Progenitor cell of endocrine pancreas (in vitro differentiated cells): ENCODE measurements around the gene ADARB2. TPM values are rescaled to one million over a fixed set of nuclear protein-coding genes. Genes with fewer than 3 reads are reported as not detected.

Experiments used
- DNase-seq: peaks from one replicate; pipeline ENCODE4 v3.0.0; 2021; ENCODE audit warnings: low spot score; ENCODE audit not compliant: unreplicated experiment
- H3K27ac Mint-ChIP-seq: 2 replicates; pipeline ENCODE4 v1.8.0; 2021; ENCODE audit warnings: mild to moderate bottlenecking, moderate library complexity, mixed read lengths
- H3K27me3 Mint-ChIP-seq: 2 replicates; pipeline ENCODE4 v1.8.0; 2021; ENCODE audit warnings: mixed read lengths
- H3K36me3 Mint-ChIP-seq: 2 replicates; pipeline ENCODE4 v1.8.0; 2022; ENCODE audit warnings: mixed read lengths; ENCODE audit not compliant: insufficient read depth
- H3K4me1 Mint-ChIP-seq: 2 replicates; pipeline ENCODE4 v1.8.0; 2021; ENCODE audit warnings: low read depth, mixed read lengths
- H3K4me3 Mint-ChIP-seq: 2 replicates; pipeline ENCODE4 v1.8.0; 2021; ENCODE audit warnings: low read depth, mild to moderate bottlenecking, moderate library complexity, mixed read lengths
- H3K9me3 Mint-ChIP-seq: 2 replicates; pipeline ENCODE4 v1.8.0; 2021; ENCODE audit warnings: low read depth, mixed read lengths
- total RNA-seq: library from RNA; stranded (reverse); gene quantifications from 2 replicates; pipeline ENCODE4 v1.2.1, GENCODE V29; 2021
- TF ChIP-seq, protein P1 (sequence below): fragments of 200-600 bp; sonication (generic); IDR thresholded peaks from one replicate; pipeline ENCODE4 v1.5.0; 2021; ENCODE audit warnings: antibody characterized with exemption, mild to moderate bottlenecking; ENCODE audit not compliant: unreplicated experiment

Gene ADARB2
- total RNA-seq, 1 donor from 2014 or later: 1.3 TPM

DNA sequence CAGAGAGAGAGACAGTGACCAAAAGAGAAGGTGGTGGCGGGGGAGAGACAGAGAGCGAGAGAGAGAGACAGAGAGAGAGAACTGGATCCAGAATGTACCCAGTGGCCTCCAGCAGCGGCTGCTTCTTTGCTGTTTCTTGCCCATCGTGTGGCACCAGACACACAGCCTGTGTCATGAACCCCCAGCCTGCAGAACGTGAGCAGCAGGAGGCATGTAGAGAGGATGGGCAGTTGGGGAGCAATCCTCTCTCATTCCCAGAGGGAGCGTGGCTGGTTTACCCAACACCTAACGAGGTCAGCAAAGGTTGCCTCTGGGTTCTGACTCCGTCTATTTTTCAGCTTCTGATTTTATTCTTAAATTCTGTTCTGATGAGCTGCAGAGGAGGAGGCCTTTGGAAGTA lies 168.1 kb downstream of the ADARB2 start:
- no peaks in the 10 kb centered on the region for H3K36me3 Mint-ChIP-seq

DNA sequence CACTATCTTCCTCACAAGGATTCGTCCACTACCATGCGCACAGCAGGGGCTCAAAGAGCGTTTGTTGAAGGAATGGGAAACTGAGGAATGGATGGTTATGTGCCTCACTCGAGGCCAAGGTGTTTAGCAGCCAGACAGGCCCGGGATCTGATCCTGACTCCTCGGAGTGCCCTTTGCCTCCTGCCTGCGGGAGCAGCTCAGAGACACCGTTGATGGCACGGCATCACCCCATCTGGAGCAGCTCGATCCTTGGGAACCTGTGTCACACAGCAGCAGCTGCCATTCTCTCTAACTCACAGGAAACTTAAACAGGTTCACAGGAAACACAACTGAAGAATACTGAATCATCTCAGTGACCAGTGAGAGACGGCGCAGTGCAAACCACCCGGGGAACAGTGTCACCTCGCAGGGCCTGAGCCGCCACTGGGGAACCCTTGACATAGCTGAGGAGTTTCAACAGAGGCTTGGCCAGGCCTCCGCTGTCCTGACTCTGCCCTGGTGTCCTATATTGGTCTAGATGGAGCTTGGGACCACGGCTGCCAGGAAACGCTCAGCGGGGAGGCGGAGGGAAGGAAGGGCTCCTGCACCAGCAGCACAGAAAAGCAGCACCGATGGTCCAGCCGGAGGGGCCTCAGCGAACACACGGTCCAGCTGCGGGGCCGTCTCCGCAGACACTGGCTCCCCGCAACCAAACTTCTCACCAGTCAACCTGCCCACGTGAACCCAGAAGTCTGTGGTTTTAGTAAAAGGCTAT lies 169.4 kb downstream of the ADARB2 start:
- Mint-ChIP-seq H3K9me3 (no peaks in the 10 kb centered on the region), H3K4me3 (no peak overlapping the region), H3K27ac (no peak overlapping the region), H3K4me1 (peaks cover 4% of the 10 kb centered on the region), H3K27me3 (peaks cover 11% of the 10 kb centered on the region), H3K36me3 (no peaks in the 10 kb centered on the region)
- DNase-seq: no peak
- TF ChIP-seq, protein P1, sequence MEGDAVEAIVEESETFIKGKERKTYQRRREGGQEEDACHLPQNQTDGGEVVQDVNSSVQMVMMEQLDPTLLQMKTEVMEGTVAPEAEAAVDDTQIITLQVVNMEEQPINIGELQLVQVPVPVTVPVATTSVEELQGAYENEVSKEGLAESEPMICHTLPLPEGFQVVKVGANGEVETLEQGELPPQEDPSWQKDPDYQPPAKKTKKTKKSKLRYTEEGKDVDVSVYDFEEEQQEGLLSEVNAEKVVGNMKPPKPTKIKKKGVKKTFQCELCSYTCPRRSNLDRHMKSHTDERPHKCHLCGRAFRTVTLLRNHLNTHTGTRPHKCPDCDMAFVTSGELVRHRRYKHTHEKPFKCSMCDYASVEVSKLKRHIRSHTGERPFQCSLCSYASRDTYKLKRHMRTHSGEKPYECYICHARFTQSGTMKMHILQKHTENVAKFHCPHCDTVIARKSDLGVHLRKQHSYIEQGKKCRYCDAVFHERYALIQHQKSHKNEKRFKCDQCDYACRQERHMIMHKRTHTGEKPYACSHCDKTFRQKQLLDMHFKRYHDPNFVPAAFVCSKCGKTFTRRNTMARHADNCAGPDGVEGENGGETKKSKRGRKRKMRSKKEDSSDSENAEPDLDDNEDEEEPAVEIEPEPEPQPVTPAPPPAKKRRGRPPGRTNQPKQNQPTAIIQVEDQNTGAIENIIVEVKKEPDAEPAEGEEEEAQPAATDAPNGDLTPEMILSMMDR: no peak

More for the DNA sequence above, 168.1 kb downstream of the ADARB2 start:
- no peak for DNase-seq
- Mint-ChIP-seq H3K4me3 (no peak overlapping the region), H3K27ac (no peak overlapping the region), H3K27me3 (peaks cover 13% of the 10 kb centered on the region), H3K9me3 (no peaks in the 10 kb centered on the region), H3K4me1 (peaks cover 4% of the 10 kb centered on the region)
- TF ChIP-seq, protein P1: no peak

DNA sequence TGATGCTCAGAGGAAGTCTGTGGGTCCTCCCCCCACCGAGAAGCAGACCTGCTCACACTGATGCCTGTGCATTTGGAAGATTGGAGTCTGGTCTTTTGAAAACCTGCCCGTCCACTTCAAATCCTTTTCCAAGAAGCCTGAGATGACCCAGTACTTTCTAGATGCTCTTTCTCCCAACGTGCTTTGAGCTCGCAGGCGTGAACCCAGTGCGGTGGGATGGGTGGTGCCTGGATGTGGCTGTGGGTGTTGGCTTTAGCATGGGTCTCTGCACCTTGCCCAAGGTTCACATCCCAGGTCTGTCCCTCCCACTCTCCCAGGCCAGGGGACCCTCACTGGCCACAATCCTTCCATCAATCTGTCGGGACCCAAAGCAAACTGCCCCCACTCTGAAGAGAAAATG lies 170.2 kb downstream of the ADARB2 start:
- Mint-ChIP-seq H3K36me3 (no peaks in the 10 kb centered on the region), H3K27ac (no peak overlapping the region), H3K4me3 (no peak overlapping the region), H3K4me1 (peaks cover 2% of the 10 kb centered on the region), H3K9me3 (no peaks in the 10 kb centered on the region), H3K27me3 (peaks cover 9% of the 10 kb centered on the region)
- TF ChIP-seq, protein P1: no peak
- DNase-seq: no peak

DNA sequence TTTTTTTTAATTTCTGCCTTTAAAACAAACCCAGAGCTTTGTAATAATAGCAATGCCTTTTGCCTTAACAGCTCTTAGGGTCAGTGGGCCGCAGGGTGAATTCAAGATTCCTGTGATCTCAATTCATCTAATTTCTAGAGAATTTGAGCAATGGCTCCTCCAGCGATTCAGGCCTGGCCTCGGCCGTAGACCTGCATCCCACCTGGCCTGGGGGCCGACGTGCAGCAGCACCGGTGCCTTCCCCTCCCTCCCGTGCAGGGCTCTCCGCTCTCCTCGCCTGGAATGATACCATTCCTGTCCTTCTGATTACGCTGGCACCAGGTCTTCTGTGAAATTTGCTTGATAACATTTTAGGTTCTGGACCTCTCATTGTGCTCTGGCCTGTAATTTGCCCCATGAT lies 172.5 kb downstream of the ADARB2 start:
- H3K27me3 Mint-ChIP-seq: peaks cover 16% of the 10 kb centered on the region
- H3K9me3 Mint-ChIP-seq: no peaks in the 10 kb centered on the region
- no peak for DNase-seq
- no peak overlapping the region for H3K27ac Mint-ChIP-seq
- no peak overlapping the region for H3K4me3 Mint-ChIP-seq
- H3K36me3 Mint-ChIP-seq: no peaks in the 10 kb centered on the region
- peaks cover 2% of the 10 kb centered on the region for H3K4me1 Mint-ChIP-seq
- TF ChIP-seq, protein P1: no peak

DNA sequence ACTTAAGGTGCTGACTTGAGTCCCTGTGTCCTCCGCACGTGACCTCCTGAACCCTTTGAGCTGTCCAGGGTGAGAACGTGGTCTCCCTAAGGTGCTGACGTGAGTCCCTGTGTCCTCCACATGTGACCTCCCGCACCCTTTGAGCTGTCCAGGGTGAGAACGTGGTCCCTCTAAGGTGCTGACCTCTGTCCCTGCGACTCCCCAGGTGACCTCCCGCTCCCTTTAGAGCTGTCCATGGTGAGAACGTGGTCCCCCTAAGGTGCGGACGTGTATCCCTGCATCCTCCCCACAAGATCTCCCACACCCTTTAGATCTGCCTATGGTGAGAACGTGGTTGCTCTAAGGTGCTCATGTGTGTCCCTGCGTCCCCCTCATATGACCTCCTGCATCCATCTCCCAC lies 174.3 kb downstream of the ADARB2 start:
- peaks cover 26% of the 10 kb centered on the region for H3K27me3 Mint-ChIP-seq
- DNase-seq: no peak
- H3K9me3 Mint-ChIP-seq: no peaks in the 10 kb centered on the region
- TF ChIP-seq, protein P1: no peak
- H3K27ac Mint-ChIP-seq: no peak overlapping the region
- H3K4me1 Mint-ChIP-seq: peaks cover 2% of the 10 kb centered on the region
- no peak overlapping the region for H3K4me3 Mint-ChIP-seq
- no peaks in the 10 kb centered on the region for H3K36me3 Mint-ChIP-seq
